ENCODE measurements around the gene PAIP2. TPM values are rescaled to one million over a fixed set of nuclear protein-coding genes. Genes with fewer than 3 reads are reported as not detected.

PAIP2 gene
- total RNA-seq, 1 experiment from 2014 or later: 108 TPM

DNA sequence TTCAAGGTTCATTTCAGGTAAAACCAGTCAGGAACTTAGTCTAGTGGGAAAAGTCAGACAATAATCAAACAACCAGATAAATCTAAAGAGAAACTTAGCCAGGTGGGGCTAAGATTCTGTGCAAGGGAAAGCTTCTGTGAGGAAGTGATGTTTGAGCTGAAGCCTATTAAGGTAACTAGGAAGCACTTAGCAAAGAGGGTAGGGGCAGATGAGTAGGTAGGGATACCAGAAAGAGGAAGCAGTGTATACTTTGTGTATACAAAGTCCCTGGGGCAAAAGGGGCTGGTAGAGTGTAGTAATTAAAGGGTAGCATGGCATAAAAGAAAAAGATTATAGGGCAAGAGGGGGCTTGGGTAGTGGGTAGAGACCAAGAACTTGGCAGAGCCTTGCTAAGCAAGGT lies 65.9 kb downstream of the PAIP2 start:
- Histone ChIP-seq H3K27ac (ENCODE audit: low read depth, low read length) (no peak overlapping the region), H3K4me1 (ENCODE audit: control insufficient read depth in 1 of 2, insufficient read depth in 2 of 2, low read length in 2 of 2) (peaks cover 11 to 19% of the 10 kb centered on the region in 2 experiments), H3K9me3 (ENCODE audit: control insufficient read depth in 1 of 2, insufficient read depth in 1 of 2, low read depth in 1 of 2, low read length in 2 of 2) (no peaks in the 10 kb centered on the region), H3K27me3 (ENCODE audit: insufficient read depth, low read length) (no peaks in the 10 kb centered on the region), H3K4me3 (replicated peaks in 1 of 2; ENCODE audit: low read depth in 1 of 2, low read length in 2 of 2) (no peak overlapping the region), H3K9me2 (ENCODE audit: insufficient read depth) (no peaks in the 10 kb centered on the region), H4K20me1 (ENCODE audit: insufficient read depth) (no peaks in the 10 kb centered on the region), H2AFZ (ENCODE audit: low read depth, low read length, poor library complexity, severe bottlenecking) (no peak overlapping the region), H3K4me2 (ENCODE audit: low read length) (no peak overlapping the region), H3K79me2 (ENCODE audit: insufficient read depth, low read length) (no peaks in the 10 kb centered on the region), H3K9ac (ENCODE audit: low read length) (no peak overlapping the region), H3K36me3 (ENCODE audit: control insufficient read depth in 1 of 2, insufficient read depth in 2 of 2, low read length in 2 of 2) (no peaks in the 10 kb centered on the region)
- ChIA-PET RAD21 (ENCODE audit: low non-redundant PET in 1 of 2, low total read pairs in 2 of 2, uncharacterized antibody in 2 of 2, unreplicated experiment in 2 of 2) (no interaction called here), CTCF (no interaction called here), POLR2A (no interaction called here)
- TF ChIP-seq ZFX (IDR thresholded peaks at IDR 0.05) (no peak), CBX3 (IDR thresholded peaks at IDR 0.05; ENCODE audit: low read depth) (no peak), ELF1 (IDR thresholded peaks at IDR 0.05; ENCODE audit: borderline replicate concordance, low read depth) (no peak), POLR2AphosphoS5 (IDR thresholded peaks at IDR 0.05; ENCODE audit: low read depth, low read length) (no peak)
- TF ChIP-seq, protein P1, sequence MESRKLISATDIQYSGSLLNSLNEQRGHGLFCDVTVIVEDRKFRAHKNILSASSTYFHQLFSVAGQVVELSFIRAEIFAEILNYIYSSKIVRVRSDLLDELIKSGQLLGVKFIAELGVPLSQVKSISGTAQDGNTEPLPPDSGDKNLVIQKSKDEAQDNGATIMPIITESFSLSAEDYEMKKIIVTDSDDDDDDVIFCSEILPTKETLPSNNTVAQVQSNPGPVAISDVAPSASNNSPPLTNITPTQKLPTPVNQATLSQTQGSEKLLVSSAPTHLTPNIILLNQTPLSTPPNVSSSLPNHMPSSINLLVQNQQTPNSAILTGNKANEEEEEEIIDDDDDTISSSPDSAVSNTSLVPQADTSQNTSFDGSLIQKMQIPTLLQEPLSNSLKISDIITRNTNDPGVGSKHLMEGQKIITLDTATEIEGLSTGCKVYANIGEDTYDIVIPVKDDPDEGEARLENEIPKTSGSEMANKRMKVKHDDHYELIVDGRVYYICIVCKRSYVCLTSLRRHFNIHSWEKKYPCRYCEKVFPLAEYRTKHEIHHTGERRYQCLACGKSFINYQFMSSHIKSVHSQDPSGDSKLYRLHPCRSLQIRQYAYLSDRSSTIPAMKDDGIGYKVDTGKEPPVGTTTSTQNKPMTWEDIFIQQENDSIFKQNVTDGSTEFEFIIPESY (IDR thresholded peaks at IDR 0.05; ENCODE audit: extremely low read depth, insufficient replicate concordance, low read length): no peak
- ATAC-seq (no peak), DNase-seq (ENCODE audit: low read depth, low spot score) (no peak)
- BruUV-seq (replicated peaks): no TSS peak
- intact Hi-C loops (cut with micrococcal nuclease): no loop called here

DNA sequence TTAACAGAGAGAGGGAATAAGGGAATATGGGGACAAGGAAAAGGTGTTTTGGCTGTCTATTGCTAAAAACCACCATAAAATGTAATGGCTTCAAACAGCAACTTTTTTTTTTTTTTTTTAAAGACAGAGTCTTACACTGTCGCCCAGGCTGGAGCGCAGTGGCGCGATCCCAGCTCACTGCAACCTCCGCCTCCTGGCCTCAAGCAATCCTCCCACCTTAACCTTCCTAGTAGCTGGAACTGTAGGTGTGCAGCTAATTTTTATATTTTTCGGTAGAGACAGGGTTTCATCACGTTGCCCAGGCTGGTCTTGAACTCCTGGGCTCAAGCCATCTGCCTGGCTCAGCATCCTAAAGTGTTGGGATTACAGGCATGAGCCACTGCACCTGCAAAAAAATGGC lies 66.5 kb downstream of the PAIP2 start:
- ChIA-PET CTCF (no interaction called here), RAD21 (ENCODE audit: low non-redundant PET in 1 of 2, low total read pairs in 2 of 2, uncharacterized antibody in 2 of 2, unreplicated experiment in 2 of 2) (no interaction called here), POLR2A (no interaction called here)
- Histone ChIP-seq H2AFZ (ENCODE audit: low read depth, low read length, poor library complexity, severe bottlenecking) (no peak overlapping the region), H3K4me3 (replicated peaks in 1 of 2; ENCODE audit: low read depth in 1 of 2, low read length in 2 of 2) (no peak overlapping the region), H3K9me2 (ENCODE audit: insufficient read depth) (no peaks in the 10 kb centered on the region), H3K79me2 (ENCODE audit: insufficient read depth, low read length) (no peaks in the 10 kb centered on the region), H3K4me2 (ENCODE audit: low read length) (no peak overlapping the region), H3K36me3 (ENCODE audit: control insufficient read depth in 1 of 2, insufficient read depth in 2 of 2, low read length in 2 of 2) (no peaks in the 10 kb centered on the region), H3K9ac (ENCODE audit: low read length) (no peak overlapping the region), H3K27ac (ENCODE audit: low read depth, low read length) (no peak overlapping the region), H4K20me1 (ENCODE audit: insufficient read depth) (no peaks in the 10 kb centered on the region), H3K4me1 (ENCODE audit: control insufficient read depth in 1 of 2, insufficient read depth in 2 of 2, low read length in 2 of 2) (peaks cover 8 to 14% of the 10 kb centered on the region in 2 experiments), H3K27me3 (ENCODE audit: insufficient read depth, low read length) (no peaks in the 10 kb centered on the region), H3K9me3 (ENCODE audit: control insufficient read depth in 1 of 2, insufficient read depth in 1 of 2, low read depth in 1 of 2, low read length in 2 of 2) (no peaks in the 10 kb centered on the region)
- intact Hi-C loops (cut with micrococcal nuclease): no loop called here
- DNase-seq (ENCODE audit: low read depth, low spot score) (no peak), ATAC-seq (no peak)
- no TSS peak for BruUV-seq (replicated peaks)
- TF ChIP-seq EGR1 (IDR thresholded peaks at IDR 0.05; ENCODE audit: low read depth): no peak
- TF ChIP-seq, protein P2, sequence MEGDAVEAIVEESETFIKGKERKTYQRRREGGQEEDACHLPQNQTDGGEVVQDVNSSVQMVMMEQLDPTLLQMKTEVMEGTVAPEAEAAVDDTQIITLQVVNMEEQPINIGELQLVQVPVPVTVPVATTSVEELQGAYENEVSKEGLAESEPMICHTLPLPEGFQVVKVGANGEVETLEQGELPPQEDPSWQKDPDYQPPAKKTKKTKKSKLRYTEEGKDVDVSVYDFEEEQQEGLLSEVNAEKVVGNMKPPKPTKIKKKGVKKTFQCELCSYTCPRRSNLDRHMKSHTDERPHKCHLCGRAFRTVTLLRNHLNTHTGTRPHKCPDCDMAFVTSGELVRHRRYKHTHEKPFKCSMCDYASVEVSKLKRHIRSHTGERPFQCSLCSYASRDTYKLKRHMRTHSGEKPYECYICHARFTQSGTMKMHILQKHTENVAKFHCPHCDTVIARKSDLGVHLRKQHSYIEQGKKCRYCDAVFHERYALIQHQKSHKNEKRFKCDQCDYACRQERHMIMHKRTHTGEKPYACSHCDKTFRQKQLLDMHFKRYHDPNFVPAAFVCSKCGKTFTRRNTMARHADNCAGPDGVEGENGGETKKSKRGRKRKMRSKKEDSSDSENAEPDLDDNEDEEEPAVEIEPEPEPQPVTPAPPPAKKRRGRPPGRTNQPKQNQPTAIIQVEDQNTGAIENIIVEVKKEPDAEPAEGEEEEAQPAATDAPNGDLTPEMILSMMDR (IDR thresholded peaks at IDR 0.05 in 2 of 3, conservative IDR thresholded peaks at IDR 0.05 in 1 of 3; ENCODE audit: borderline replicate concordance in 1 of 3, insufficient read depth in 1 of 3, low read depth in 2 of 3, low read length in 2 of 3): no peak
- TF ChIP-seq, protein P3, sequence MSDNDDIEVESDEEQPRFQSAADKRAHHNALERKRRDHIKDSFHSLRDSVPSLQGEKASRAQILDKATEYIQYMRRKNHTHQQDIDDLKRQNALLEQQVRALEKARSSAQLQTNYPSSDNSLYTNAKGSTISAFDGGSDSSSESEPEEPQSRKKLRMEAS (IDR thresholded peaks at IDR 0.05): no peak
- no peak for TF ChIP-seq TCF7L2 (IDR thresholded peaks at IDR 0.05; ENCODE audit: borderline replicate concordance, extremely low read depth, insufficient read depth, insufficient read length)
- no peak for TF ChIP-seq ZFX (IDR thresholded peaks at IDR 0.05)
- no peak for TF ChIP-seq SP1 (IDR thresholded peaks at IDR 0.05; ENCODE audit: low read depth)
- no peak for TF ChIP-seq JUND (IDR thresholded peaks at IDR 0.05)
- TF ChIP-seq, protein P4, sequence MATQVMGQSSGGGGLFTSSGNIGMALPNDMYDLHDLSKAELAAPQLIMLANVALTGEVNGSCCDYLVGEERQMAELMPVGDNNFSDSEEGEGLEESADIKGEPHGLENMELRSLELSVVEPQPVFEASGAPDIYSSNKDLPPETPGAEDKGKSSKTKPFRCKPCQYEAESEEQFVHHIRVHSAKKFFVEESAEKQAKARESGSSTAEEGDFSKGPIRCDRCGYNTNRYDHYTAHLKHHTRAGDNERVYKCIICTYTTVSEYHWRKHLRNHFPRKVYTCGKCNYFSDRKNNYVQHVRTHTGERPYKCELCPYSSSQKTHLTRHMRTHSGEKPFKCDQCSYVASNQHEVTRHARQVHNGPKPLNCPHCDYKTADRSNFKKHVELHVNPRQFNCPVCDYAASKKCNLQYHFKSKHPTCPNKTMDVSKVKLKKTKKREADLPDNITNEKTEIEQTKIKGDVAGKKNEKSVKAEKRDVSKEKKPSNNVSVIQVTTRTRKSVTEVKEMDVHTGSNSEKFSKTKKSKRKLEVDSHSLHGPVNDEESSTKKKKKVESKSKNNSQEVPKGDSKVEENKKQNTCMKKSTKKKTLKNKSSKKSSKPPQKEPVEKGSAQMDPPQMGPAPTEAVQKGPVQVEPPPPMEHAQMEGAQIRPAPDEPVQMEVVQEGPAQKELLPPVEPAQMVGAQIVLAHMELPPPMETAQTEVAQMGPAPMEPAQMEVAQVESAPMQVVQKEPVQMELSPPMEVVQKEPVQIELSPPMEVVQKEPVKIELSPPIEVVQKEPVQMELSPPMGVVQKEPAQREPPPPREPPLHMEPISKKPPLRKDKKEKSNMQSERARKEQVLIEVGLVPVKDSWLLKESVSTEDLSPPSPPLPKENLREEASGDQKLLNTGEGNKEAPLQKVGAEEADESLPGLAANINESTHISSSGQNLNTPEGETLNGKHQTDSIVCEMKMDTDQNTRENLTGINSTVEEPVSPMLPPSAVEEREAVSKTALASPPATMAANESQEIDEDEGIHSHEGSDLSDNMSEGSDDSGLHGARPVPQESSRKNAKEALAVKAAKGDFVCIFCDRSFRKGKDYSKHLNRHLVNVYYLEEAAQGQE (IDR thresholded peaks at IDR 0.05; ENCODE audit: low read depth): no peak
- TF ChIP-seq CEBPB (IDR thresholded peaks at IDR 0.05; ENCODE audit: low read depth): no peak

Data from HCT116 (cell line).